Measurements from ENCODE around the gene TMEM54.

Gene TMEM54

DNA sequence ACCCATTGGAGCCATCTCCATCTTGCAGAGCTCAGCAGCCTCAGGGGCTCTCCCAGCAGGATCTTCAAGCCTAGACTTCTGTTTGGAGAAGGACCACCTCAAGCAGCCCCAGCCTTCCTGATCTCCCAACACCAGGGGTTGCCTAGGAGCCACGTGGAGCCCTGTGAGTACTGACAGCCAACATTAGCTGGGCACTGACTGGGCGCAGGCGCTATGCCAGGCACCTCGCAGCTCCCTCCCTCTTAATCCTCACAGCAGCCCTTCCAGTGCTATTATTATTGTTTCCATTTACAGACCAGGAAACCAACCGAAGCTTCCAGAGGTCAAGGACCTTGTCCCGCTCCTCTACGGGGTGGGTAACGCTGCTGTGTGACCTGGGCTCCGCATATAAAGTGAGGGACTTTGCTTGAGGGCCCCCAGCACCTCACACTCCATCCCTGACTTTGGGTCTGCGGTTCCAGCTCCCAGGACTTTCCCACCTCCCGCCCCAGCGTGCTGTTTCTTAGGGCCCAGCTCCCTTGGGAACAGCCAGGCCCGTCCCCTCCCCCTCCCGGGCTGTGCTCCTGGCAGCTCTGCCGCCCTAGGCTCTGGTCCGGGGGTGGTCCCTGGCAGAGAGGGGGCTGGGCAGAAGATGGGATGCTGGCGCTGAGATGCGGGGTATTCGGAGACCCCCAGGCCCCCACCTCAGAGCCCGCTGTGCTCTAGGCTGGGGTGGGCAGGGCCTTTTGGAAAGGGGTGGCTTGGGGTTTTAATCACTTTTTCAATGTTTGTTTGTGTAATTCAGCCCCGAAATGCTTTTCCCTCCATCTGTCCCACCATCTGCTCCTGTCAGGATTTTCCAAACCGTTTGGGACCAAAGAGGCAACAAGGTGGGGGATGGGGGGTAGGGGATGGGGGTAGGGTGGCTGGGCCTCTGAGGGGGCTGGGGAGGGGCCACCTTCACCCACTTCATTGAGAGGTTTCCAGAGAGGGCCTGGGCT is 19.0 kb downstream of the TMEM54 start:
- no peak for DNase-seq (ENCODE audit: low spot score)

DNA sequence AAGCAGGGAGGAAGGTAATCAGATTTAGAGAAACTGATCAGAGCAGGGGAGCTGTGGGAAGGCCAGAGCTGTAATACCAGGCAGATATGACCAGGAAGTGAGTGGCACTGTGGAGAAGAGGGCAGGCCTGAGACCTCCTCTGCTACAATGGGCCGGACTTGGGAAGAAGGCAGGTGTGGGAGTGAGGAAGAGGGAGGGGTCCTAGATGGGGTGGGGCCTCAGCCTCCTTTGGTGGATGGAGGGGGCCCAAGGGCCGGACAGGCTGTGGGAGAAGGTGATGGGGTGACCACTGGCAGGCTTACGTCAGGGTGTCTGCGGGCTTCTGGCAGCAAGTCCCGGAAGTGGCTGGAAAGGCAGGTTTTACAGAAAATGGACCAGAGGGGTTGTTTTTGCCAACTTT is 19.9 kb downstream of the TMEM54 start:
- DNase-seq (ENCODE audit: low spot score) = no peak

DNA sequence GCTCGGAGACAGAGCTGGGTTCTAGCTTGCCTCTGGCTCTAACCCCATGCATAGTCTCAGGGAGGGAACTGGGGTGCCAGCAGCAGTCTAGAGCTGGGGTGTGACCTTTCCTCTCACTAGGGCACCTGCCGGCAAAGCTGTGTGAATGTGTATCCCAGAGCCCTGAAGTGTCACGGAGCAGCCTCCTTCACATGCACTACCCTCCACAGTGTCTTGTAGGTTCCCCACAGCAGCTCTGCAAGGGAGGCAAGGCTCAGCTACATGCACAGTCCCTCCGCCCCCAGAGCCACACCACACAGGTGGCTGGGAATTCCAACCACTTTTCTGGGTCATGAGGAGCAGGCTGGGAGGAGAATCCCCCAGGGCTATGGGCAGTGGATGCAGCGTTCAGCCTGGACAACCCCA is 22.6 kb downstream of the TMEM54 start:
- DNase-seq (ENCODE audit: low spot score) = no peak

DNA sequence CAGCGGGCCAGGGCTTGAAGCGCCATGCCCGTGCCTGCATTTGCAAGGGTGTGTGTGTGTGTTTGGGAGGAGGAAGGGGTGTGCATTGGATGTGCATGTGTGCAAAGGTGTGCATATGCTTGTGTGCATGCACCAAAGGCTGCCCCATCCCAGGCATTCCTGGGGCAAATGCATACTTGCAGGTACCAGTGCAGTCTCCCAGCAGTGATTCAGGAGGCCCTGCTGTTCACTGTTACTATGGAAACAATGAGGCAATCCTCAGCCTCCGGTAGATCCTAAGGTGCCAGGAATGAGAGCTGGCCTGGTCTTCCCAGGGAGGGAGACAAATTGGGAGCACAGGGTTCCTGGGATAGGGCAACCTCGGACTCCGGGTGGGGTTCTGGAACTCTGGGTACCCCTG is 23.0 kb downstream of the TMEM54 start:
- DNase-seq (ENCODE audit: low spot score) = no peak

DNA sequence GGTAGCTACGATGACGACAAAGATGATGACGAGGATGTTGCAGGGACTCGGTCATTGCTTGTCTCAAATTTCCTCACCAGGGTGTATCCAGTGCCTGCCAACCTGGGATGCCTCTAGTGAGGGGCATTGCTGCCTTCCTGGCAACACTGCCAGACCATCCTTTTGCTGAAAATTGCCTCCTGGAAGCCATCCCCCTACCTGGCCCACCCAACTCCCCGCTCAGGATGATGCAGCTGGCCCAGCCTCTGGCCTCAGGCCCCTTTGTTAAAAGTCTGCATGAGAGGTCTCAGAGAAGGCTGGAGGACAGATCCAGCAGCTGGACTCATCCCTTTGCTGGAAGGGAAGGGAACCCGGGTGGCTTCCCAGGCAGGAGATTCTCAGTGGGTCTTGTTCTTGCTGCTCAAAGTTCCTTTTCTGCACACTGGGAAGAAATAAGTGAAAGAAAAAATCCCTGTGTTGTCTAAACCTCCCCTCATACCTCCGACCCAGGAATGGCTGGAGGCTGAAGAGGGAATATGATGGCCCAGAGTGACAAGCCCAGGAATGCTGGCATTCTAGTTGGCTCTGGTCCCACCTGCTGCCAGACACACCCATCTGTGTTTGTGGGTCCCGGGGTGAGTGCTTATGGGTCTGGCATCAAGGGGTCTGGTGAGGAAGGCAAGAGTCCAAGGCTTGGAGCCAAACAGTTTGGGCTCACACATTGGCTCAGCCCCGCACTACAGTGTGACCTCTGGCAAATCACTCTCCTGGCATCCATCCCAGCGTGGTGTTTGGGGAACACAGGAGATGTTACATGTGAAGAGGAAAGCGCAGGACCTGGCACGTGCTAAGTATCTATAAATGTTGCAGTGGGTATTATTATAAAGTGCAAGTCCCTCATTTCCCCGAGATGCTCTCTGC is 23.7 kb downstream of the TMEM54 start:
- DNase-seq (ENCODE audit: low spot score) = no peak

DNA sequence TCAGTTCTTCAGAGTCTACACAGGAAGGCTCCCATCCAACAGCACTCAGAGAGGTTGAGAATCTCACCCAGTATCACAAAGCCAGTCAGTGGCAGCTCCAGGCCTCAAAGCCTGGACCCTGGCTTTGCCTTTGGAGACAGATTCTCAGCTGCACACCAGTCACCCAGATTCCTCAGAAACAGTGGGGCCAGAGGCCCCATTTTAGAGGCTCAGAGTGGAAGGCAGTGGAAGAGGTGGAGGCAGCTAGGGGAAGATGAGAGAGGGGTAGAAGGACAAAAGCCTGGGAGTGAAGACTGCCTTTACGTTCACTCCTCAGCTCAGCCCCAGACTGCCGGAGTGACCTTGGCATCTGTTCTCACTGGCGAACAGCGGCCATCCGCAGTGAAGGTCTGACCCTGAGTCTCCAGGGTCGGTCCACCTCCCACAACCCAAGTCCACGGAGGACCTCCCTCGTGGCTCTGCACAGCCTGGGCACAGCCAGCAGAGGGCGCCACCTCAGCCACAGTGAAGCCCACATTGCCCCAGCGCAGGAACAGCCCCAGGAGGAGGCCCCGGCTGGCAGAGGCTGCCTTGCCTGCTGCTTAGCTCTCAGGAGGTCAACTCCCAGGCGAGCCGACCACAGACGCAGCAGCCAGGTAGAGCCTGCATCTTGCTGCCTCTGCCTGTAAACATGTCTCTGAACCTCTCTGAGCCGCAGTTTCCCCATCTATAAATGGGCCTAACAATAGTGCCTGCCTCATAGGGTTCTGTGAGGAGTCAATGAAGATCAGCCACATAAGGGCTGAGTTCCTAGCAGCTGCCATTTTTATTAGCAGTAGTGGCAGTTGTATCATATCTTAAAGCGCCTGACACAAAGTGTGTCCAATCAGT is 24.6 kb downstream of the TMEM54 start:
- DNase-seq (ENCODE audit: low spot score) = peak; percentile 62

DNA sequence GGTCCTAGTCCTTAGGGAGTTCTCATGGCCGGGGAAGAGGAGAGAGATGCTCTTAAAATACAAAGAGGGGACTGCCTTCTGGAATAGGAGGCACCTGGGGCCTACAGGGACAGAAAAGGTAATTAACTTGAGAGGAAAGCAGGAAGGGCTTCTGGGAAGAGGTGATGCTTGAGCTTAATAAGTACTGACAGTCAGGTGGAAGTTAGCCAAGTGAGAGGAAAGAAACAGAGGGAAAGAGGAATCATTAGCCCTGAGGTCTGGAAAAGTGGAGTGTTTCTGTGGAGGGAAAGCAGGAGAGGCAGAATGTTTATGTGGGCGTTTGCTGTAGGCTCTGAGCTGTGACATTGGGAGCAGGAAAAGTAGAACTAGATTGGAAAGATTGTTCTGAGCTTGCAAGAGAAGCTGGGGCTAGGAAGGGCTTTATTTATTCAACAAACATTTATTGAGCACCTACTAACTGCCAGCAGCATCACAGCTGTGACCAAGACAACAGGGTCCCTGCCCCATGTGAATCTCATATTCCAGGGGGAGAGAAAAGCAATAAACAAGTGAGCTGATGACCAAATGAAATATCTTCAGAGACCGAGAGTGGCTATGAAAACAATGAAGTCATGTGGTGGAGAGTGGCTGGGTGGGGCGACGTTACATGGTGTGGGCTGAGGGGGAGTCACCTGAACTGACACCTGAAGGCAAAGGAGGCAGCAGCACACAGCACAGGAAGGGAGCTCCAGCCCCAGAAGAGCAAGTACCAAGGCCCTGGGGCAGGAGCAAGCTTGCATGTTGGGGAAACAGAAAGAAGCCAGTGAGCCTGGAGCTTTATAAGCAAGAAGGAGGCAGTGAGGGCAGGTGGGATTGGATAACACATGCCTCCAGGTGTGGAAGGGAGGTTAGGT is 26.1 kb downstream of the TMEM54 start:
- no peak for DNase-seq (ENCODE audit: low spot score)

DNA sequence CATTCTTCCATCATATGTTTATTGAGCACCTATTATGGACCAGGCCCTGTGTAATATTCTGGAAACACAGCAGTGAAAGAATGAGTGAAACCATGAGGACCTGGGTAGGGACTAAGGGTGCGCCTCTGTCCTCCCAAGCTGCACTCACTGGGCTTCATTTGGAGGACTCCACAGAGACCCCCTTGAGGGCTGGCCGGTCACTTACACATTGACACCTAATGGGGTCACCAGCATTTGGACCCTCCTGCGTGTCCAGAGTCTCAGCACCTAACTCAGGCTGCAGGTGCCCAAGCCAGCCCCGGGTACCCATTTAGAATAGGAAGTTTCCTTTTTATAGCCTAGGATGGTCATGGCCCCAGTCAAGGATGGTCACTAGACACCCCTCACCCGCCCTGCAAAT is 27.7 kb downstream of the TMEM54 start:
- DNase-seq (ENCODE audit: low spot score) = no peak

DNA sequence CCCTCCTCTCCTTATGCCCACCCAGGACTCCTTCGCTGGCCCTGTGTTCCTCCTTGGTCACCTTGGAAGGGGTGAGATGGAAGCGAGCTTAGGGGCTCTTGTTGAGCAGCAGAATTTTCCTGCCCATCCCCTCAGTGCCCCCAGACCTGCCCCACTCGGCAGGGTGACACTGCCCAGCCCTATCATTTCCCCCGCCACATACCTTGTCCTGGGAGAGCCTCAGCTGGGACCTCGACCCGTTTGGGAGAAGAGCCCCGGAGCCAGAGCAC is 29.1 kb downstream of the TMEM54 start:
- no peak for DNase-seq (ENCODE audit: low spot score)

DNA sequence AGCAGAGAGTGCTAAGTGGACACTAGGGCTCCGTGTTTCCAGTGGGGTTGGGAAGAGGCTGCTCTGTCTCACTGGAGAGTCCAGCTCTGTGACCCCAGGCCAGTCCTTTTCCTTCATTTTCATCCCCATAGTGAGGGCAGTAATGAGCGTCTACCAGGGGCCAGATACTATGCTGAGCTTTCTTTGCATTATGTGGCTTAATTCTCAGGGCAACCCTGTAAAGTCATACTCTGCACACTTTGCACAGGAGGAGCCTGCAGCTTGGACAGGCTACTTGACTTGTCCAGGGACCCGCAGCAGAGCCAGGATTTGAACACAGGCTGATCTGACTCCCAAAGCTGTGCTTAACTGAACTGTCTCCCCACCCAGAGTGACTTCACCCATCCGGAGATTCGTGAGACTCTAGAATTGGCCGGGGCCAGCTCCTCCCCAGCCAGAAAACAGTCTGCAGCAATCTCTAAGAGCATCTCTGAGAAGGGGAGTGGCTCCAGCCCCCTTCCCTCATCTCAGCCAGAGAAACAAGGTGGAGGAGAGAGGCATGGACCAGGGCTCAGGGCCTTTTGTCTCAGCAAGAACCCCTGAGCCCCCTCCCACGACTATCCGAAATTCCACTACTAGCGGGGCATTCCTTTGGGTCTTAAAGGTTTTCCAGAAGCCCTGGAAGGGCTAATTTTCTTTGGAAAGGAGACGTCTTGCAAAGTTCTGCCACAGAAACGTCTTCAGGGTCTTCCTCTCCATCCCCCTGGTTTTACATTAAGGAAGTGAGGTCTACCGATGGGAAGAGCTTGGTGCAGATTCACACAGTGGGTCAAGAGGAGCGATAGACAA is 29.6 kb downstream of the TMEM54 start:
- no peak for DNase-seq (ENCODE audit: low spot score)

DNA sequence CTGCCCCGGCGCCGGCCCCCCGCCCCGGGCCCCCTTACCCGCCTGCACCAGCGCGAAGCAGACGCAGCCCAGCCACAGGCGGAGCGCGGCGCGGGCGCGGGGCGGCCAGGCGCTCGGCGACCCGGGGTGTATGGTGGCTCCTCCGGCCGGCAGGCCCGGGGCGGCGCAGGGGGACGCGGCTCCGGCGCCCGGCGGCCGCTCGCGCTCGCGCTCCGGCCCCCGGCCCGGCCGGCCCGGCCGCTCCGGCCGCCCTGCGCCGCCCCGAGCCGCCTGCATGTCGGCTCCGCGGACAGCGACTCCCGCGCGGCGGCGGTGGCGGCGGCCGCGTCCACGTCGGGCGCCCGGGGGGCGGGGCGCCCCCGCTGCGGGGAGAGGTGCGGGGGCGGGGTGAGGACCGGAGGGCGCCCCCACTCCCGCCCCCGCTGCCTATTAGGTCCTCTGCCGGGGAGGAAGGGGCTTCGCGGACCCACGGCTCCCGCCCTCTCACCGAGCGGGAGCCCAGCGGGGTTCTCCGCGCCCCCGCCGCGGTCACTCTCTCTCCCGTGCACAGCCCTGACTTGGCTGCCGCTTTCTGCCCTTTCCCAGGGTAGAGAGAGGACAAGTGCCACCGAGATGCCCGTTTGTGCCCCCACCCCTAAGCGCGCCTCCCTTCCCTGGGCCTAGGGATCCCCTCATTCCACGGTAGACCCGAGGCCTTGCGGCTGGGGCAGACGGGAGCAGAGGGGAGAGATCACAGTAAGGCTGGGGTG is 30.4 kb downstream of the TMEM54 start, which contains the start of gene FNDC5:
Gene FNDC5 (minus strand): TSS at position 298 of the 749 bp plus-strand sequence.
- DNase-seq (ENCODE audit: low spot score) = no peak

DNA sequence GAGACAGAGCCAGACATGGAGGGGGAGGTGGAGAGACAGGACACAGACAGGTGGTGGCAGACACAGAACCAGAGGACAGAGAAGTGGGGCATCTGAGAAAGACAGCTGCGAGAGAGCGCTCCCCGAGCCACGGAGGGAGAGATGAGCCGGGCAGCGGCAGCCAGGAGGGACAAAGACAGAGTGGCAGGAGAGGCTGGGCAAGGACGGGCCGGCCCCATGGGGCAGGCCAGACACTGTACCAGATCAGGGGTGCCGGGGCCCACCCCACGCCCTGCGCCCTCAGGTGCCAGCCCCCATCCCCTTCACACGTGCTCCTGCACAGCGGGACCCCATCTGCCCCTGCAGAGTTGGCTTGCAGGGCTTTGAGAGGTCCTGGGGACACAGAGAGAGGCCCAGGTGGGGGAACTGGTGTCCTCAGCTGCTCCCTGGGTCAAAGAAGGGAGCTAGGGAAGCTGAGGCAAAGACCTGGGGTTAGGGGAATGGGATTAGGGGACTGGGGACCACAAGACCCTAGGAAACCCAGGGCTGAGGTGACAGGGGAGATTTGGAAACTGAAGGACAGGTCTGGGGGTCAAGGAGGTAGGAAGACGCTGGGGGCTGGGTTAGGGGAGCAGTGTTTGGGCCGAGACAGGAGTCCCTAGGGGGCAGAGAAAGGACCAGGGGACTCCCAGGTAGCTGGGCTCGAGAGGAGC is 31.1 kb downstream of the TMEM54 start:
- DNase-seq (ENCODE audit: low spot score) = no peak

DNA sequence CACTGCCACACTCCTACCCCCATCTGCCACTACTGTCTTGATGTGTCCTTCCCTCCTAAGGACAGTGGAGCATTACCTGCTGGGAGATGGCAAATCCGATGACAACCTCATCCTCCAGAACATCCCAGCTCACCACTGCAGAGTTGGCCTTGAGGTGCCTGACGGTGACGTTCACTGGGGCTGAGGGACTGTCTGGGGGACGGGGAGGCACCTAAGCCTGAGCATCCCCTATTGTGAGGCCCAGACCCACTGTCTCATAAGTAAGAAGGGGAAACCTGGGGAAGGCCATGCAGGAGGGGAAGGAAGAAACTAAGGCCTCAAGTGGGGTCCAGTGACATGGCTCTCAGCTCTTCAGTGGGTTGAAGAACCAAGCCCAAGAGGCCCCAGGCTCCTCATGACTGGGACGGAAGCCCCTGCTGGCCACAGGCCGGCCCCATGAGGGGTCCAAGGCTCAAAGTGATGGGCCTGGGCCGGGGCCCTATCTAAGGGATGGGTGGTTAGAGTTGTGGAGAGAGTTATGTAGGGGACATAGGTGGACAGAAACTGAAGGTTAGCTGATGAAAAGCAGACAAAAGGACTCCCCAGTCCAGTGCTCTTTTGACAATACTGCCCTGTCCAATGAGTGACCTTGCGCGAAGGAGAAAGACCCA is 32.3 kb downstream of the TMEM54 start:
- no peak for DNase-seq (ENCODE audit: low spot score)

DNA sequence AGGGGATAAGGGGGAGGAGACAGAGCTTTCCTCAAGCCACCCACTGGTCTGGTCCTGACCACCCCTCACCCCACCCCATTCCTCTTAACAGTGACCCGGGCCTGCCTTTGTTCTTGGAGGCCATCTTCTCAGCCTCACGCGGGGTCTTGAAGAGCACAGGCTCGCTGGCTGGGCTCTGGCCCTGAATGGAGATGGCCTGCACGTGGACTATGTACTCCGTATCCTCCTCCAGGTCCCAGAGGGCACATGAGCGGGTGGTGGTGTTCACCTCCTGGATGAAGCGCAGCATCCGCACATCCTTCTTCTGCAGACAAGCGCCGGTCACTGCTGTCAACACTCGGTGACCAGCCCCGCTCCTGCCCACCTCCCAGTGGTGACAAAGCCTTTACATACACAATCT is 33.1 kb downstream of the TMEM54 start:
- DNase-seq (ENCODE audit: low spot score) = no peak

DNA sequence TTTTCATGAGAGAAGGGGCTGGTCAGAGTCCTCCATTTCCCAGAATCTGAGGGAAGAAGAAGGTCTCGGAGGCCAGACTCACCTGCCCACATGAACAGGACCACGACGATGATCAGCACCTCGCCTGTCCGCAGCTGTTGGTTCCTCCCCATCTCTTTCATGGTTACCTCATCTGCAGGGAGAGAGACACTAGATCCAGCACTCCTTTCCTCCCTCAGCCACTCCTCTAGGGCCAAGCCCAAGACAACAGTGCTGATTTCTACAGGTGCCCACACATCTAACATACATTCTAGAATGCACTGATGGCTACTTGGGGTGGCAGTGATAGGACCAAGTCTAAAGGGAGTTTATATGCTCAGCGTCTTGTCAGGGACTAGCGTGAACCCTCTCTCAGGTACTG is 33.5 kb downstream of the TMEM54 start:
- no peak for DNase-seq (ENCODE audit: low spot score)

DNA sequence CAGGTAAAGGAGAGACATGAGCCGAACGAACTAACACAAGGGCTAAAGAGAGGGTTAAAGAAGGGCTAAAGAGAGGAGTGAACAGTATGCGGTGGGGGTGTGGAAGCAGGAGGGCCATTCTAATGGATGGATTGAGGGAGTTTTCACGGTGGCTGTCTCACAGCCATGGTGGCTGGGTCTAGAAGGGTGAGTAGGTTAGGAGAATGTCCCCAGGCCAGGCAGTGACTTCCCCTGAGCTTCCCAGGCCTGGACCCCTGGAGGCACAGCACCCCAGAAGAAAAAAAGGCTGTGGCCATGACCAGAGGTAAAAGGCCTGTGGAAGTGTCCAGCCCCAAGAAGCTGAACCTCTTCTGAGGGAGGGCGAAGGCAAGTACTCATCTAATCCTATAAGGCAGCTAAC is 34.0 kb downstream of the TMEM54 start:
- DNase-seq (ENCODE audit: low spot score) = no peak

DNA sequence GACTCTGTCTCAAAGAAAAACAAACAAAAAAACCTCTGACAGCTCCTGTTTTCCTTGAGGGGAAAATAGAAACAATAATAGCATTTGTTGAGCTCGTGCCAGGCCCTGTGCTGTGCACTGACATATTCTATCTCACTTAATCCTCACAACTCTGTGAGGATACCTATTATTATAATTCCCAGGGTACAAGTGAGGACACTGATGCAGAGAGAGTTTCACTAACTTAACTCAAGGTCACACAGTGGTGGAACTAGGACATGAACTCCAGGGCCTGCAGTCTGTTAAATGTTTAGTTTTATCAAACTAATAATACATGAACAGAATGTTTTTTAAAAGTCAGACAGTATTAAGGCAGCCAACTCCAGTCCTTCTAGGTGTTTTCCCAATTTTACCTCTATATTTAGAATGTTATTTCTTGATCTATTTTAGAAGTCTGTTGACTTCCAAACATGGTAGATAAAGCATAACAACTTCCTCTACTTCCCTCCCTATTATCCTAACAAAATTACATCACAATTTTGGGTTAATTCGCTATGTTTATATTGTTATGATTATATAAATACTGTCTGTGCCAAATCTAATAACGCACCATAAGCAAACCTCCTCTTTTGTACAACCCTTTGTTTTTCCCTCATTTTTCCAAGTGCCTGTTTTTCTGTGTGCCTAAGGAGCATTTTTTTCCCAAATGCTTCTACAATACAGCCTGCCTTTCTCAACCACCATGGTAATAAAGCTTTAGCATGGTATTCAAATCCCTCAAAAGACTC is 35.4 kb downstream of the TMEM54 start:
- DNase-seq (ENCODE audit: low spot score) = no peak
